ENCODE data around the gene SETMAR. TPM values are rescaled to one million over a fixed set of nuclear protein-coding genes. Genes with fewer than 3 reads are reported as not detected.

The SETMAR gene
- total RNA-seq, 1 experiment from 2014 or later = 9.4 TPM

DNA sequence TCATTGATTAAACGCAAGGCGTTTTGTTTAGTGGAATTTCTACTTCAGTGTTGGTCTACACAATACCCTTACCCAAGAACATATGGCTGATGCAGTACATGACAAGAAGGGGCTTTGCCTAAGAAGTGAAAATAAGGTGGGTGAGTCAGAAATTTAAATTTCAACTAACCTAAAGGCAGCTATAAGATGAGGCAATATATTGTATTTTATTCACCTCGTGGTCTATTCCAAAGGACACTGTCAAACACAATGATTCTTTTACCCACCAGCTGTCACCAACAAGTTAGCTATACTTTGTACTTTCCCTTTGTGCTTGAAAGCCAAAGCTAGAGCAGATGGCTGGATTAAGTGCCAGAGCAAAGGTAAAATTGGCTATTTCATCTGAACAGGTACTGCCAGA is 10.9 kb upstream of the SETMAR start:
- H3K4me3 ChIP-seq (replicated peaks in 1 of 2; ENCODE audit: low read depth in 1 of 2, low read length in 2 of 2) = no peak overlapping the region
- no TSS peak for BruUV-seq (replicated peaks)
- H3K79me2 ChIP-seq (ENCODE audit: insufficient read depth, low read length) = no peaks in the 10 kb centered on the region
- H3K4me1 ChIP-seq (ENCODE audit: control insufficient read depth in 1 of 2, insufficient read depth in 2 of 2, low read length in 2 of 2) = no peaks in the 10 kb centered on the region
- TF ChIP-seq, protein P1, sequence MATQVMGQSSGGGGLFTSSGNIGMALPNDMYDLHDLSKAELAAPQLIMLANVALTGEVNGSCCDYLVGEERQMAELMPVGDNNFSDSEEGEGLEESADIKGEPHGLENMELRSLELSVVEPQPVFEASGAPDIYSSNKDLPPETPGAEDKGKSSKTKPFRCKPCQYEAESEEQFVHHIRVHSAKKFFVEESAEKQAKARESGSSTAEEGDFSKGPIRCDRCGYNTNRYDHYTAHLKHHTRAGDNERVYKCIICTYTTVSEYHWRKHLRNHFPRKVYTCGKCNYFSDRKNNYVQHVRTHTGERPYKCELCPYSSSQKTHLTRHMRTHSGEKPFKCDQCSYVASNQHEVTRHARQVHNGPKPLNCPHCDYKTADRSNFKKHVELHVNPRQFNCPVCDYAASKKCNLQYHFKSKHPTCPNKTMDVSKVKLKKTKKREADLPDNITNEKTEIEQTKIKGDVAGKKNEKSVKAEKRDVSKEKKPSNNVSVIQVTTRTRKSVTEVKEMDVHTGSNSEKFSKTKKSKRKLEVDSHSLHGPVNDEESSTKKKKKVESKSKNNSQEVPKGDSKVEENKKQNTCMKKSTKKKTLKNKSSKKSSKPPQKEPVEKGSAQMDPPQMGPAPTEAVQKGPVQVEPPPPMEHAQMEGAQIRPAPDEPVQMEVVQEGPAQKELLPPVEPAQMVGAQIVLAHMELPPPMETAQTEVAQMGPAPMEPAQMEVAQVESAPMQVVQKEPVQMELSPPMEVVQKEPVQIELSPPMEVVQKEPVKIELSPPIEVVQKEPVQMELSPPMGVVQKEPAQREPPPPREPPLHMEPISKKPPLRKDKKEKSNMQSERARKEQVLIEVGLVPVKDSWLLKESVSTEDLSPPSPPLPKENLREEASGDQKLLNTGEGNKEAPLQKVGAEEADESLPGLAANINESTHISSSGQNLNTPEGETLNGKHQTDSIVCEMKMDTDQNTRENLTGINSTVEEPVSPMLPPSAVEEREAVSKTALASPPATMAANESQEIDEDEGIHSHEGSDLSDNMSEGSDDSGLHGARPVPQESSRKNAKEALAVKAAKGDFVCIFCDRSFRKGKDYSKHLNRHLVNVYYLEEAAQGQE (IDR thresholded peaks at IDR 0.05; ENCODE audit: low read depth) = no peak
- TF ChIP-seq CTCF (IDR thresholded peaks at IDR 0.05 in 2 of 3, conservative IDR thresholded peaks at IDR 0.05 in 1 of 3; ENCODE audit: borderline replicate concordance in 1 of 3, insufficient read depth in 1 of 3, low read depth in 2 of 3, low read length in 2 of 3) (no peak), TCF7L2 (IDR thresholded peaks at IDR 0.05; ENCODE audit: borderline replicate concordance, extremely low read depth, insufficient read depth, insufficient read length) (no peak), ELF1 (IDR thresholded peaks at IDR 0.05; ENCODE audit: borderline replicate concordance, low read depth) (no peak), POLR2AphosphoS5 (IDR thresholded peaks at IDR 0.05; ENCODE audit: low read depth, low read length) (no peak), RAD21 (IDR thresholded peaks at IDR 0.05; ENCODE audit: low read depth) (no peak), CBX3 (IDR thresholded peaks at IDR 0.05; ENCODE audit: low read depth) (no peak), EZH2 (IDR thresholded peaks at IDR 0.05) (no peak), ZNF274 (IDR thresholded peaks at IDR 0.05; ENCODE audit: low read depth, low read length) (no peak), POLR2A (IDR thresholded peaks at IDR 0.05; ENCODE audit: borderline replicate concordance, extremely low read depth, insufficient read depth, insufficient read length) (no peak), JUND (IDR thresholded peaks at IDR 0.05) (no peak)
- no peak overlapping the region for H3K27ac ChIP-seq (ENCODE audit: low read depth, low read length)
- no peak overlapping the region for H3K9ac ChIP-seq (ENCODE audit: low read length)
- no peaks in the 10 kb centered on the region for H3K36me3 ChIP-seq (ENCODE audit: control insufficient read depth in 1 of 2, insufficient read depth in 2 of 2, low read length in 2 of 2)
- no peaks in the 10 kb centered on the region for H4K20me1 ChIP-seq (ENCODE audit: insufficient read depth)
- ChIA-PET RAD21 (ENCODE audit: low non-redundant PET in 1 of 2, low total read pairs in 2 of 2, uncharacterized antibody in 2 of 2, unreplicated experiment in 2 of 2) (no interaction called here), CTCF (interaction anchor here (1.7 to 2.4 kb wide), 2 partner anchors 341 to 1092 kb away, joined by 9 to 10 read pairs; no protein-coding TSS in a partner anchor), POLR2A (no interaction called here)
- ATAC-seq = no peak
- H3K4me2 ChIP-seq (ENCODE audit: low read length) = no peak overlapping the region
- H3K9me3 ChIP-seq (ENCODE audit: control insufficient read depth in 1 of 2, insufficient read depth in 1 of 2, low read depth in 1 of 2, low read length in 2 of 2) = no peaks in the 10 kb centered on the region
- no peak overlapping the region for H2AFZ ChIP-seq (ENCODE audit: low read depth, low read length, poor library complexity, severe bottlenecking)
- intact Hi-C loops (cut with micrococcal nuclease) = no loop called here
- H3K27me3 ChIP-seq (ENCODE audit: insufficient read depth, low read length) = peaks cover 33% of the 10 kb centered on the region; the same call in 1 of the 2 replicates
- DNase-seq (ENCODE audit: low read depth, low spot score) = no peak
- no peaks in the 10 kb centered on the region for H3K9me2 ChIP-seq (ENCODE audit: insufficient read depth)
